K562 (cell line): Measurements from ENCODE around the gene DGKZ. TPM values are rescaled to one million over a fixed set of nuclear protein-coding genes. Genes with fewer than 3 reads are reported as not detected.

Source experiments
- CBX1 ChIP-seq: sonication (generic); IDR thresholded peaks from 2 replicates; pipeline ENCODE4 v1.6.1; 2016; ENCODE audit warnings: antibody characterized with exemption, low read depth, mild to moderate bottlenecking
- CBX3 ChIP-seq, 2 experiments: IDR thresholded peaks; 1 replicate in 1 of 2; 2 replicates in 1 of 2; pipeline ENCODE4 v1.6.1; 2012; ENCODE audit warnings: inconsistent platforms in 2 of 2, low read length in 2 of 2, borderline replicate concordance in 1 of 2, control low read depth in 1 of 2
- CCAR2 ChIP-seq: fragments of 200-400 bp; formaldehyde crosslinking; IDR thresholded peaks from 2 replicates; pipeline ENCODE4 v1.6.1; 2017; ENCODE audit warnings: mild to moderate bottlenecking, low read depth, low read length
- DPF2 ChIP-seq: fragments of 450-650 bp; IDR thresholded peaks from 2 replicates; pipeline ENCODE4 v1.6.1; 2016
- ETV6 ChIP-seq, 3 experiments: fragments of 150-350 bp in 1 of 3; sonication (generic) in 1 of 3; formaldehyde crosslinking in 1 of 3; IDR thresholded peaks; 2 replicates each; pipeline versions ENCODE4 v1.6.1 to v1.8.0; 2014 to 2022; ENCODE audit warnings: borderline replicate concordance in 2 of 3, low read depth in 2 of 3, antibody characterized with exemption in 1 of 3, low read length in 1 of 3, mild to moderate bottlenecking in 1 of 3, missing genetic modification reagents in 1 of 3
- FOSL1 ChIP-seq: fragments of 200-800 bp; sonication (Bioruptor generic); conservative IDR thresholded peaks from 2 replicates; pipeline ENCODE4 v1.6.1; 2016; ENCODE audit warnings: missing genetic modification characterization, missing compliant biosample characterization
- FOXM1 ChIP-seq, 2 experiments: fragments of 450-650 bp in 1 of 2; sonication (generic) in 1 of 2; formaldehyde crosslinking in 1 of 2; IDR thresholded peaks; 2 replicates each; pipeline versions ENCODE4 v1.6.1 to v1.9.0; 2017 to 2022; ENCODE audit warnings: low read depth in 2 of 2, mild to moderate bottlenecking in 2 of 2, missing genetic modification reagents in 1 of 2, moderate library complexity in 1 of 2
- GTF2E2 ChIP-seq: fragments of 200-800 bp; sonication (Bioruptor generic); IDR thresholded peaks from 2 replicates; pipeline ENCODE4 v1.6.1; 2016; ENCODE audit warnings: missing genetic modification characterization, missing compliant biosample characterization
- HNRNPLL ChIP-seq: fragments of 200-400 bp; formaldehyde crosslinking; IDR thresholded peaks from 2 replicates; pipeline ENCODE4 v1.6.1; 2017; ENCODE audit warnings: low read length, low read depth, mild to moderate bottlenecking; ENCODE audit not compliant: poor library complexity, severe bottlenecking
- HSF4 ChIP-seq: fragments of 250-450 bp; sonication (Bioruptor Pico); IDR thresholded peaks from 2 replicates; pipeline ENCODE4 v2.1.2; 2022; ENCODE audit warnings: mild to moderate bottlenecking, moderate library complexity, borderline replicate concordance
- NBN ChIP-seq: fragments of 450-650 bp; IDR thresholded peaks from 2 replicates; pipeline ENCODE4 v1.6.1; 2016; ENCODE audit warnings: low read depth, mild to moderate bottlenecking
- NR2C1 ChIP-seq, 2 experiments: fragments of 450-650 bp; IDR thresholded peaks; 2 replicates each; pipeline ENCODE4 v1.6.1; 2017; ENCODE audit warnings: mild to moderate bottlenecking in 2 of 2, antibody characterized with exemption in 1 of 2, inconsistent platforms in 1 of 2, missing compliant biosample characterization in 1 of 2, missing genetic modification characterization in 1 of 2
- PHB2 ChIP-seq: fragments of 450-650 bp; IDR thresholded peaks from 2 replicates; pipeline ENCODE4 v1.6.1; 2017; ENCODE audit warnings: low read depth
- POLR2G ChIP-seq: fragments of 200-400 bp; formaldehyde crosslinking; IDR thresholded peaks from 2 replicates; pipeline ENCODE4 v1.6.1; 2017; ENCODE audit warnings: low read depth, mild to moderate bottlenecking, antibody characterized with exemption, low read length, moderate library complexity
- SIN3A ChIP-seq, 2 experiments: fragments of 150-350 bp in 1 of 2; IDR thresholded peaks; 2 replicates each; pipeline ENCODE4 v1.6.1; 2011 to 2016; ENCODE audit warnings: borderline replicate concordance in 2 of 2, low read depth in 2 of 2, low read length in 2 of 2, mild to moderate bottlenecking in 2 of 2, moderate library complexity in 2 of 2; ENCODE audit not compliant: control insufficient read depth in 1 of 2
- TCFL5 ChIP-seq: fragments of 250-450 bp; sonication (Bioruptor Pico); conservative IDR thresholded peaks from 2 replicates; pipeline ENCODE4 v1.6.1; 2021; ENCODE audit warnings: mild to moderate bottlenecking, moderate library complexity, matching md5 sums
- TEAD2 ChIP-seq: fragments of 450-650 bp; IDR thresholded peaks from 2 replicates; pipeline ENCODE4 v1.6.1; 2016; ENCODE audit warnings: missing genetic modification characterization, control low read depth, missing compliant biosample characterization
- ZEB2 ChIP-seq: fragments of 450-650 bp; IDR thresholded peaks from 2 replicates; pipeline ENCODE4 v1.6.1; 2016
- ZFP36 ChIP-seq: fragments of 150-350 bp; IDR thresholded peaks from 2 replicates; pipeline ENCODE4 v1.6.1; 2018; ENCODE audit warnings: low read length, low read depth; ENCODE audit not compliant: partially characterized antibody
- ZNF589 ChIP-seq: fragments of 200-800 bp; sonication (Bioruptor generic); IDR thresholded peaks from 2 replicates; pipeline ENCODE4 v1.6.1; 2016; ENCODE audit warnings: low read depth, missing genetic modification characterization, missing compliant biosample characterization
- polyA plus RNA-seq, 8 experiments: library from polyadenylated mRNA; depleted of rRNA in 4 of 8; stranded (reverse) in 5 of 8; unstranded in 3 of 8; fragments of >200 nt; fragmentation: Nextera tagmentation in 2 of 8; fragmentation: Illumina TruSeq in 1 of 8; extraction: Ambion mirVana in 2 of 8; extraction: Trizol in 1 of 8; gene quantifications; 2 replicates each; pipeline versions ENCODE4 v1.2.1 to v1.2.3, GENCODE V29; 2011 to 2014; ENCODE audit warnings: inconsistent platforms in 1 of 8, missing spikeins in 1 of 8
- total RNA-seq, 7 experiments: library from RNA; depleted of rRNA in 6 of 7; stranded (reverse); fragments of >200 nt in 6 of 7; fragmentation: Illumina TruSeq in 2 of 7; extraction: Trizol in 2 of 7; gene quantifications; 2 replicates each; pipeline versions ENCODE4 v1.2.1 to v1.2.3, GENCODE V29; 2011 to 2021; ENCODE audit warnings: low replicate concordance in 1 of 7
- TF ChIP-seq, protein P1 (sequence below): fragments of 450-650 bp; formaldehyde crosslinking; IDR thresholded peaks from 2 replicates; pipeline ENCODE4 v1.4.0; 2020; ENCODE audit warnings: mild to moderate bottlenecking, moderate library complexity

Gene DGKZ
- total and polyA plus RNA-seq, 9 of the 15 experiments (the other 6 are each of a cell fraction or from before 2014, with no cell fraction given) = 0.51 to 100 (median 44.2) TPM

DNA sequence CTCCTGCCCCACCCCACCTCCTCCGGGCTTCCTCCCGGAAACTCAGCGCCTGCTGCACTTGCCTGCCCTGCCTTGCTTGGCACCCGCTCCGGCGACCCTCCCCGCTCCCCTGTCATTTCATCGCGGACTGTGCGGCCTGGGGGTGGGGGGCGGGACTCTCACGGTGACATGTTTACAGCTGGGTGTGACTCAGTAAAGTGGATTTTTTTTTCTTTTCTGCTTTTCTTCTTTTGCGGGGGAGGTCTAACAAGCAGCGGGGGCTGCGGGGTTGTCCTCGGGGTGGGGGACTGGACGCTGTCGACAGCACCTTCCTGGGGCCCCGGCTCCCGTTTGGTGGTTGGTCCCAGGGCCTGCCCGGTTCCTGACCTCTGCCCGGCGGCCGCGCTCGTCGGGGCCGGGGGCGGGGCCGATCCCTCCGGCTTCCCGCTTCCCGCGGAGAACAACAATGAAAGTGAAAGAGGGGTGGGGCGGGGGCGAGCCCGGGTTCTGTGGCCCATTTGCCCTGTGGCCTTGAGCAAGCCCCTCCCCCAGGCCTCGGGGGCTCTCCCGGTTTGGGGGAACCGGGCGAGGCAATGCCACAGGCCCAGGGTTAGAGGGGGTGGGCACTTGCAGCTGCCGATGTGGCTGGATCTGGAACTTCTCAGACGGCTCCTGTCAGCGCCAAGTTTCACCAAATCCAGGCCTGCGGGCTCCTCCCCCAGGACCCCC lies 33.2 kb downstream of the DGKZ start (continued):
- TF ChIP-seq, protein P1, sequence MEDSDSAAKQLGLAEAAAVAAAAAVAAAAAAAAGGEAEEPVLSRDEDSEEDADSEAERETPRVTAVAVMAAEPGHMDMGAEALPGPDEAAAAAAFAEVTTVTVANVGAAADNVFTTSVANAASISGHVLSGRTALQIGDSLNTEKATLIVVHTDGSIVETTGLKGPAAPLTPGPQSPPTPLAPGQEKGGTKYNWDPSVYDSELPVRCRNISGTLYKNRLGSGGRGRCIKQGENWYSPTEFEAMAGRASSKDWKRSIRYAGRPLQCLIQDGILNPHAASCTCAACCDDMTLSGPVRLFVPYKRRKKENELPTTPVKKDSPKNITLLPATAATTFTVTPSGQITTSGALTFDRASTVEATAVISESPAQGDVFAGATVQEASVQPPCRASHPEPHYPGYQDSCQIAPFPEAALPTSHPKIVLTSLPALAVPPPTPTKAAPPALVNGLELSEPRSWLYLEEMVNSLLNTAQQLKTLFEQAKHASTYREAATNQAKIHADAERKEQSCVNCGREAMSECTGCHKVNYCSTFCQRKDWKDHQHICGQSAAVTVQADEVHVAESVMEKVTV (CRISPR knock-in tag) = no peak
- TF ChIP-seq NBN (no peak), HSF4 (CRISPR knock-in tag) (no peak), CBX1 (no peak), ZFP36 (no peak), SIN3A (IDR thresholded peaks at IDR 0.05; ENCODE audit: borderline replicate concordance in 2 of 2, control insufficient read depth in 1 of 2, low read depth in 2 of 2, low read length in 2 of 2) (no peak; a peak in 1 of 4 replicates), HNRNPLL (no peak), TCFL5 (CRISPR knock-in tag) (no peak), GTF2E2 (tag) (no peak), ZNF589 (CRISPR knock-in tag) (no peak), DPF2 (peak; percentile 88), FOSL1 (tag) (peak; percentile 76), POLR2G (peak; percentile 81; the same call in 1 of the 2 replicates), PHB2 (no peak), CBX3 (IDR thresholded peaks at IDR 0.05; ENCODE audit: borderline replicate concordance in 1 of 2, low read length in 2 of 2) (no peak), ZEB2 (no peak), ETV6 (IDR thresholded peaks at IDR 0.05; ENCODE audit: borderline replicate concordance in 1 of 2, low read depth in 2 of 2, low read length in 1 of 2) (no peak; a peak in 1 of 4 replicates), ETV6 (CRISPR knock-in tag; IDR thresholded peaks at IDR 0.05; ENCODE audit: borderline replicate concordance) (no peak), TEAD2 (tag) (no peak), NR2C1 (IDR thresholded peaks at IDR 0.05) (no peak), NR2C1 (tag; IDR thresholded peaks at IDR 0.05) (peak; percentile 59), FOXM1 (IDR thresholded peaks at IDR 0.05; ENCODE audit: low read depth) (no peak), FOXM1 (CRISPR knock-in tag; IDR thresholded peaks at IDR 0.05; ENCODE audit: low read depth) (no peak), CCAR2 (no peak)
